Rectal smooth muscle tissue (tissue), 1 donor: ENCODE results near the gene WDR45B.

ENCODE experiments used
- H3K27ac ChIP-seq: one replicate; pipeline ENCODE4 v1.7.0; 2013; ENCODE audit warnings: low read depth, low read length, inconsistent platforms
- H3K27me3 ChIP-seq: one replicate; pipeline ENCODE4 v1.7.0; 2013; ENCODE audit warnings: low read length; ENCODE audit not compliant: control insufficient read depth, insufficient read depth
- H3K36me3 ChIP-seq: one replicate; pipeline ENCODE4 v1.7.0; 2013; ENCODE audit warnings: low read length; ENCODE audit not compliant: control insufficient read depth, insufficient read depth
- H3K4me1 ChIP-seq: one replicate; pipeline ENCODE4 v1.7.0; 2013; ENCODE audit warnings: low read length; ENCODE audit not compliant: control insufficient read depth, insufficient read depth
- H3K4me3 ChIP-seq: one replicate; pipeline ENCODE4 v1.7.0; 2013; ENCODE audit warnings: low read length
- H3K9ac ChIP-seq: one replicate; pipeline ENCODE4 v1.7.0; 2013; ENCODE audit warnings: low read length

Gene WDR45B

DNA sequence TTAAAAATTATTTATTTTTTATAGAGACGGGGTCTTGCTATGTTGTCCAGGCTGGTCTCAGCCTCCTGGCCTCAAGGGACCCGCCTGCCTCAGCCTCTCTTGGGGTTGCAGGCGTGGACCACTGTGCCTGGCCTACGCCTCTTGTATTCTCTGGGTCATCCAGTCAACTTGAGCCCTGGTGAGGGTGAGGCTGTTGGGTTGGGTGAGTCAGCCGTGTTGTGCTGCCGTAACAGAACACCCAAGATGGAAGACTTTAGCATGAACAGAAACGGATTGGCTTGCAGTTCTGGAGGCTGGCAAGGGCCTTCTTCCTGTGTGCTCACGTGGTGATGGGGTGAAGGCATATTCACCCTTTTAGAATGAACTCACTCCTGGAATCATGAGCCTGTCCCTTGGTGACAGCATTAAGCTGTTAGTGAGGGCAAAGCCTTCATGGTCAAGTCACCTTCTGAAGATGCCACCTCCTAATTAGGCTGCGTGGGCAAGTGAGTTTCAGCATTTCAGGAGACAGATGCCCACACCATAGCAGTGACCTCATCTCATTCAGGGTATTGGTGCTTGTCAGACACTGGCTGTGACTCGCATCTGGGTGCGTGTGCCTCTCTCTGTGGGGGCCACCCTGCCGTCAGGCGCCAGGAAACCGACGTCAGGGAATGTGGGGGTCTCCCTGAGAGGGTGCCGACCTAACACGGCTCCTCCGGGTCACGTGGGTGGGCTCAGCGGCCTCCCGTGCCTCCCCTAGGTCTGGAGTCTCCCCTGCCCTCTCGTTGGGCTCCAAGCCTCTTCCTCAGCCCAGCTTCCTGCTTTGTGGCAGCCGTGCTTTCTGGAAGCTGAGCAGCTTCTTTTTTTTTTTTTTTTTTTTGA is 49.8 kb downstream of the WDR45B start:
- Histone ChIP-seq H3K9ac (no peak overlapping the region), H3K4me3 (no peak overlapping the region), H3K36me3 (peaks cover 21% of the 10 kb centered on the region), H3K27me3 (no peaks in the 10 kb centered on the region), H3K4me1 (peaks cover 4% of the 10 kb centered on the region), H3K27ac (no peak overlapping the region)

- H3K9ac ChIP-seq, result no peak overlapping the region
- H3K36me3 ChIP-seq, result peaks cover 15% of the 10 kb centered on the region
- no peaks in the 10 kb centered on the region for H3K27me3 ChIP-seq
- no peak overlapping the region for H3K4me3 ChIP-seq
- H3K4me1 ChIP-seq, result peaks cover 9% of the 10 kb centered on the region
- H3K27ac ChIP-seq, result no peak overlapping the region
These were observed 51.2 kb downstream of the WDR45B start for GRCh38 chr17:82596837-82597672.

DNA sequence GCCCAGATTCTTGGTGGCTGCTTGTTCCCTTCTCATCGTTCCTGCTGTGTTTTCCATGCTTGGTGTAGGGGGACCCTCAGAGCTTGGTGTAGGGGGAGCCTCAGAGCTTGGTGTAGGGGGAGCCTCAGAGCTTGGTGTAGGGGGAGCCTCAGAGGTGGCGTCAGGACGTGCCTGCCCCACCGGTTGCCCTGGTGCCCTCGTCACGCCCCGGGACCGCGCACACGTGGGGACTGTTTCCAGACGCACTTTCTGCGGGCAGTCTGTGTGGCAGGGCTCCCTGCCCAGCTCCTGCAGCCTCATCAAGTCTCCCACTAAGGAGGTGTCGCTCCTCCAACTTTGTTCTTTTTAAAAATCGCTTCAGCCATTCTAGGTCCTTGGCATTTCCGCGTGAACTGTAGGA is 51.9 kb downstream of the WDR45B start:
- Histone ChIP-seq H3K4me1 (peaks cover 14% of the 10 kb centered on the region), H3K27ac (no peak overlapping the region), H3K36me3 (peaks cover 8% of the 10 kb centered on the region), H3K27me3 (no peaks in the 10 kb centered on the region), H3K4me3 (no peak overlapping the region), H3K9ac (no peak overlapping the region)

DNA sequence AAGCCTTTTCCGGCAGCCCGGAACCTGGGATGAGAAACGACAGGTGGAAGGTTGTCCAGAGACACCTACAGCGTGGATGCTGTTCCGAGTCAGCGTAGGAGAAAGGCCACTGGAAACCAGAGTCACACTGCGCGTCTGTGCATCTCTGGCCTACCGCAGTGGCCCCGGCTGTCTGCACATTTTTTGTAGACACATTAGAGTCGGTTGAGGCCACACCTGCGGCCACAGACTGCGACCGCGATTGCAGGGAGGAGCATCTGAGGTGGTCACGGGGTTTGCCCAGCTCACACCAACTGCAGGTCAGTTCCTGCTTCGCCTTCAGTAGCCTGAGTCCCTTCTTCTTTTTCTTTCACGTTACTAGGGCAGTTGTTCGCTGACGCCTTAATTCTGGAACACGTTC is 52.4 kb downstream of the WDR45B start:
- Histone ChIP-seq H3K27me3 (no peaks in the 10 kb centered on the region), H3K4me3 (no peak overlapping the region), H3K4me1 (peaks cover 18% of the 10 kb centered on the region), H3K27ac (no peak overlapping the region), H3K9ac (no peak overlapping the region), H3K36me3 (peaks cover 8% of the 10 kb centered on the region)

DNA sequence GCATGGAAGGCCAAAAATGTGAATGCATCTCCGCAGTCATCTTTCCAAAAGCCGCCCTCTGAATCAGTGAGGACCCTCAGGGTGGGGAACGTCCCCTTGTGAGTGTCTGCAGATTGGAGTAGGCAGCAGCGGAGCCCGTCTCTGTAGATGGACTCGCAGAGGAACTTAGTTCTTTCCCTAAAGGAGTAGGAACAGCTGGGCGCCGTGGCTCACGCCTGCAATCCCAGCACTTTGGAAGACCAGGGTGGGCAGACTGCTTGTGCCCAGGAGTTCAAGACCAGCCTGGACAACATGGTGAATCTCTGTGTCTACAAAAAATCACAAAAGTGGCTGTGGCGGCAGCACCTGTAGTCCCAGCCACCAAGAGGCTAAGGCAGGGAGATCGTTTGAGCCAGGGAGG is 53.7 kb downstream of the WDR45B start:
- Histone ChIP-seq H3K27me3 (no peaks in the 10 kb centered on the region), H3K4me3 (no peak overlapping the region), H3K9ac (no peak overlapping the region), H3K27ac (no peak overlapping the region), H3K4me1 (peaks cover 23% of the 10 kb centered on the region), H3K36me3 (peaks cover 8% of the 10 kb centered on the region)

GRCh38 chr17:82593590-82594087 is 54.6 kb downstream of the WDR45B start:
- H3K36me3 ChIP-seq, result peaks cover 8% of the 10 kb centered on the region
- peak overlapping the region; percentile 57 for H3K9ac ChIP-seq
- H3K27me3 ChIP-seq, result no peaks in the 10 kb centered on the region
- H3K4me1 ChIP-seq, result peaks cover 23% of the 10 kb centered on the region
- H3K4me3 ChIP-seq, result peak overlapping the region; percentile 73
- peak overlapping the region; percentile 85 for H3K27ac ChIP-seq

GRCh38 chr17:82592767-82593589 is 55.3 kb downstream of the WDR45B start:
- peak overlapping the region; percentile 85 for H3K27ac ChIP-seq
- H3K36me3 ChIP-seq, result peaks cover 8% of the 10 kb centered on the region
- peak overlapping the region; percentile 57 for H3K9ac ChIP-seq
- no peaks in the 10 kb centered on the region for H3K27me3 ChIP-seq
- H3K4me3 ChIP-seq, result peak overlapping the region; percentile 73
- H3K4me1 ChIP-seq, result peaks cover 23% of the 10 kb centered on the region

DNA sequence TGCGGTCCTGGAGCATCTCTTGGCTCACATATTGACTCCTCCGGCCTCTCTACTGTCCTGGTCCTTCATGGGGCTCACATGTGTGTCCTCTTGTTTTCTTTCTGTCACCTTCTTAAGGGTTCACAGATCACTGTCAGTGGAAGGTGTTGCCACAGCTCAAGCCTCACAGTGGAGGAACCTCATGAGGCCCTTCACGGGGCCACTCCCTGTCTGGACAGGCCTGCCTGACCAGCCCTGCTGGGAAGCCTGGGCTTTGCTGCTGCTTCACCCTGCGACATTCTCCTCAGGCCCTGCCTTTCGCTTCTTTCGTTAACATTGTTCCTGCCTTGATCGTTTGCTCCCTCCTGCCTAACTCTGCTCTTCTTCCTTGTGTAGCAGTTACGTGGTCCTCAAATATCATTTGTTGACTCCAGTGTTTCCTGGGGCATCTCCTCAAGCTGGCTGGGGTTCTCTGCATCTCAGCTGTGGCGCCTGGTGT is 55.9 kb downstream of the WDR45B start:
- H3K4me1 ChIP-seq, result peaks cover 23% of the 10 kb centered on the region
- peak overlapping the region; percentile 2 for H3K4me3 ChIP-seq
- H3K36me3 ChIP-seq, result peaks cover 11% of the 10 kb centered on the region
- peak overlapping the region; percentile 85 for H3K27ac ChIP-seq
- no peaks in the 10 kb centered on the region for H3K27me3 ChIP-seq
- H3K9ac ChIP-seq, result no peak overlapping the region

- Histone ChIP-seq H3K27ac (peak overlapping the region; percentile 85), H3K36me3 (peaks cover 11% of the 10 kb centered on the region), H3K27me3 (no peaks in the 10 kb centered on the region), H3K4me1 (peaks cover 23% of the 10 kb centered on the region), H3K9ac (no peak overlapping the region), H3K4me3 (no peak overlapping the region)
These were observed 57.2 kb downstream of the WDR45B start for GRCh38 chr17:82590881-82591539.

- no peak overlapping the region for H3K4me3 ChIP-seq
- no peak overlapping the region for H3K9ac ChIP-seq
- peak overlapping the region; percentile 62 for H3K27ac ChIP-seq
- H3K36me3 ChIP-seq, result peaks cover 16% of the 10 kb centered on the region
- no peaks in the 10 kb centered on the region for H3K27me3 ChIP-seq
- peaks cover 23% of the 10 kb centered on the region for H3K4me1 ChIP-seq
These were observed 58.0 kb downstream of the WDR45B start for GRCh38 chr17:82590216-82590615.

DNA sequence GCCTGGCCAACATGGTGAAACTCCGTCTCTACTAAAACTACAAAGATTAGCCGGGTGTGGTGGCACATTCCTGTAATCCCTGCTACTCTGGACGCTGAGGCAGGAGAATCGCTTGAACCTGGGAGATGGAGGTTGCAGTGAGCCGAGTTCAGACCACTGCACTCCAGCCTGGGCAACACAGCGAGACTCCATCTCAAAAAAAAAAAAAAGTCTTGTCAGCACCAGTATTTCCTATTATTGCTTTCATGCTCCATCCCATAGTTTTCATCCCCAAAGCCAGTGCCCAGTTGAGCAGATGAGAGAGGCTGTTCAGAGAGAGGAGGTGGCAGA is 58.4 kb downstream of the WDR45B start:
- Histone ChIP-seq H3K27me3 (no peaks in the 10 kb centered on the region), H3K4me3 (no peak overlapping the region), H3K36me3 (peaks cover 20% of the 10 kb centered on the region), H3K9ac (no peak overlapping the region), H3K27ac (peak overlapping the region; percentile 62), H3K4me1 (peaks cover 23% of the 10 kb centered on the region)
